Natural killer cell (primary cell): ENCODE data around the gene EPHA7. TPM values are rescaled to one million over a fixed set of nuclear protein-coding genes. Genes with fewer than 3 reads are reported as not detected.
A peak's percentile ranks its signal among the peaks of the same experiment; 100 is the strongest.

Source experiments
- ATAC-seq, 3 donors: fragments of 150-1000 bp in 2 of 3; fragments of 200-7000 bp in 1 of 3; cut with Tn5 transposase; 1 replicate in 1 of 3; 2 replicates in 2 of 3; pipeline ENCODE4 v1.10.0; 2021; ENCODE audit warnings: mild to moderate bottlenecking in 2 of 3, moderate library complexity in 2 of 3
- DNase-seq, 2 donors: peaks; one replicate each; pipeline versions ENCODE4 v3.0.0 to v3.0.0-alpha.2; 2013 to 2021; ENCODE audit warnings: mixed read lengths in 1 of 2
- H3K27ac ChIP-seq: one replicate; pipeline ENCODE4 v1.5.1; 2013; ENCODE audit warnings: mild to moderate bottlenecking, low read length
- H3K27me3 ChIP-seq: one replicate; pipeline ENCODE4 v1.6.1; 2013; ENCODE audit warnings: low read length; ENCODE audit not compliant: control insufficient read depth, insufficient read depth
- H3K36me3 ChIP-seq: one replicate; pipeline ENCODE4 v1.6.1; 2013; ENCODE audit warnings: low read length; ENCODE audit not compliant: control insufficient read depth, insufficient read depth
- H3K4me1 ChIP-seq: one replicate; pipeline ENCODE4 v1.6.1; 2013; ENCODE audit warnings: low read length; ENCODE audit not compliant: control insufficient read depth, insufficient read depth
- H3K4me3 ChIP-seq: one replicate; pipeline ENCODE4 v1.5.1; 2013; ENCODE audit warnings: low read length
- H3K9me3 ChIP-seq: one replicate; pipeline ENCODE4 v1.6.1; 2013; ENCODE audit warnings: low read length; ENCODE audit not compliant: control insufficient read depth, insufficient read depth
- H3K27ac Mint-ChIP-seq, 2 donors: one replicate each; pipeline ENCODE4 v1.8.0; 2022; ENCODE audit warnings: mild to moderate bottlenecking in 2 of 2, mixed read lengths in 2 of 2, moderate library complexity in 1 of 2
- H3K27me3 Mint-ChIP-seq, 2 donors: one replicate each; pipeline ENCODE4 v1.8.0; 2022; ENCODE audit warnings: low read depth in 2 of 2, mixed read lengths in 2 of 2
- H3K36me3 Mint-ChIP-seq: one replicate; pipeline ENCODE4 v1.8.0; 2022; ENCODE audit warnings: mixed read lengths
- H3K4me1 Mint-ChIP-seq, 2 donors: one replicate each; pipeline ENCODE4 v1.8.0; 2022; ENCODE audit warnings: mixed read lengths in 2 of 2
- H3K4me3 Mint-ChIP-seq: one replicate; pipeline ENCODE4 v1.8.0; 2022; ENCODE audit warnings: mild to moderate bottlenecking, moderate library complexity, mixed read lengths
- H3K9me3 Mint-ChIP-seq, 2 donors: one replicate each; pipeline ENCODE4 v1.8.0; 2022; ENCODE audit warnings: mixed read lengths in 2 of 2
- CTCF ChIP-seq: fragments of 200-600 bp; IDR thresholded peaks from one replicate; pipeline ENCODE4 v1.8.0; 2022; ENCODE audit warnings: antibody characterized with exemption
- WGBS: methylation state at CpG from one replicate; pipeline ENCODE4 v1.1.7; 2013; ENCODE audit warnings: missing lambda C conversion rate; ENCODE audit not compliant: insufficient coverage; 5-methylcytosine and 5-hydroxymethylcytosine counted together
- intact Hi-C: fragments of 100-400 bp; cut with micrococcal nuclease; formaldehyde crosslinking; loops from one replicate; pipeline ENCODE4 v1.14.2; 2022
- total RNA-seq, 4 donors: library from RNA; stranded (reverse); fragments of 120-200 nt in 1 of 4; gene quantifications; one replicate each; pipeline versions ENCODE4 v1.2.3 to v1.2.4, GENCODE V29; 2013 to 2022

Gene EPHA7
- total RNA-seq, 3 donors from 2014 or later (not counting 1 experiment from before 2014, with no cell fraction given) = not detected

GRCh38 chr6:93424303-93425064 lies 5.1 kb upstream of the EPHA7 start:
- ATAC-seq (no peak), DNase-seq (no peak)
- Mint-ChIP-seq H3K27ac (no peak overlapping the region), H3K36me3 (peaks cover 7% of the 10 kb centered on the region), H3K9me3 (peaks cover 0 to 6% of the 10 kb centered on the region in 2 donors), H3K4me3 (no peak overlapping the region), H3K4me1 (no peaks in the 10 kb centered on the region), H3K27me3 (peaks cover 0 to 21% of the 10 kb centered on the region in 2 donors)
- intact Hi-C loops = no loop called here
- H3K36me3 ChIP-seq = no peaks in the 10 kb centered on the region
- peaks cover 3% of the 10 kb centered on the region for H3K9me3 ChIP-seq
- peaks cover 4% of the 10 kb centered on the region for H3K4me1 ChIP-seq
- peaks cover 11% of the 10 kb centered on the region for H3K27me3 ChIP-seq
- no peak for TF ChIP-seq CTCF
- H3K27ac ChIP-seq = no peak overlapping the region
- no CpG with 5 or more reads among the region's 2 CpGs for WGBS
- H3K4me3 ChIP-seq = no peak overlapping the region

GRCh38 chr6:93423542-93423941 lies 4.2 kb upstream of the EPHA7 start:
- H3K27ac Mint-ChIP-seq = no peak overlapping the region
- intact Hi-C loops = no loop called here
- 0% methylated on average over 1 of the region's 2 CpGs for WGBS
- Histone ChIP-seq H3K27me3 (peaks cover 19% of the 10 kb centered on the region), H3K36me3 (no peaks in the 10 kb centered on the region), H3K4me3 (no peak overlapping the region), H3K4me1 (peaks cover 11% of the 10 kb centered on the region), H3K9me3 (peaks cover 3% of the 10 kb centered on the region), H3K27ac (no peak overlapping the region)
- TF ChIP-seq CTCF = no peak
- H3K36me3 Mint-ChIP-seq = peaks cover 7% of the 10 kb centered on the region
- H3K4me3 Mint-ChIP-seq = no peak overlapping the region
- DNase-seq (no peak), ATAC-seq (no peak)
- H3K9me3 Mint-ChIP-seq = peaks cover 0 to 6% of the 10 kb centered on the region in 2 donors
- H3K4me1 Mint-ChIP-seq = no peaks in the 10 kb centered on the region
- peaks cover 4 to 26% of the 10 kb centered on the region in 2 donors for H3K27me3 Mint-ChIP-seq

GRCh38 chr6:93420163-93420795 lies 920 bp upstream of the EPHA7 start:
- peaks cover 36% of the 10 kb centered on the region for H3K27me3 ChIP-seq
- peaks cover 3% of the 10 kb centered on the region for H3K9me3 ChIP-seq
- H3K27me3 Mint-ChIP-seq = peaks cover 16 to 35% of the 10 kb centered on the region in 2 donors
- intact Hi-C loops = no loop called here
- no peaks in the 10 kb centered on the region for H3K9me3 Mint-ChIP-seq
- peaks cover 0 to 6% of the 10 kb centered on the region in 2 donors for H3K4me1 Mint-ChIP-seq
- H3K4me3 Mint-ChIP-seq = peak overlapping the region; percentile 23
- no peak for TF ChIP-seq CTCF
- ATAC-seq = no peak
- DNase-seq = no peak
- H3K4me1 ChIP-seq = peaks cover 25% of the 10 kb centered on the region
- no peak overlapping the region for H3K4me3 ChIP-seq
- no peaks in the 10 kb centered on the region for H3K36me3 ChIP-seq
- WGBS = 15% methylated on average over 14 of the region's 14 CpGs
- H3K27ac Mint-ChIP-seq = no peak overlapping the region
- H3K27ac ChIP-seq = no peak overlapping the region
- peaks cover 7% of the 10 kb centered on the region for H3K36me3 Mint-ChIP-seq
